ENCODE measurements around the gene REXO1.
"Not testable (repeated sequence)": the region's sequence is repeated elsewhere in the genome, so short reads cannot be mapped to it uniquely, and the experiment has no call there.

The REXO1 gene

GRCh38 chr19:1885398-1886119, 37.3 kb upstream of the REXO1 start, which contains the start of gene ABHD17A:
TSS of gene ABHD17A (minus strand) at chr19:1885496. CDS start at chr19:1881566, 3,930 bp downstream.
- ChIA-PET CTCF (interaction anchor here (1.2 kb wide), 1 partner anchor 21 kb away, joined by 4 read pairs; no protein-coding TSS in a partner anchor), POLR2A (interaction anchor here (0.6 to 2.7 kb wide), 7 partner anchors 10 to 26 kb away, joined by 3 to 22 read pairs (median 3); no protein-coding TSS in a partner anchor)
- Histone ChIP-seq H3K4me3 (ENCODE audit: low read depth, low read length) (peak within 1 kb of the TSS; percentile 65), H3K4me1 (ENCODE audit: control insufficient read depth, insufficient read depth, low read length) (peaks cover 17% of the 10 kb centered on the region), H3K36me3 (ENCODE audit: control insufficient read depth in 2 of 2, insufficient read depth in 1 of 2, low read length in 2 of 2) (peaks cover 0 to 11% of the 10 kb centered on the region in 2 experiments; a peak in 1 of 3 replicates), H3K27ac (ENCODE audit: extremely low read depth, low read depth, low read length) (peak within 1 kb of the TSS; percentile 78)
- not testable (repeated sequence) for H3K9me3 ChIP-seq (ENCODE audit: control insufficient read depth, insufficient read depth, low read depth, low read length)
- TF ChIP-seq ZEB2 (tag by site-specific recombination; IDR thresholded peaks at IDR 0.05) = 0 out of 2 replicates have a peak, but pooled peaks have one; percentile 16
- TF ChIP-seq ZNF398 (tag by site-specific recombination; IDR thresholded peaks at IDR 0.05) = peak; percentile 37; the same call in 1 of the 2 replicates
- 0 out of 2 replicates have a peak, but pooled peaks have one; percentile 2 for TF ChIP-seq EGR2 (tag by site-specific recombination; IDR thresholded peaks at IDR 0.05; ENCODE audit: low read depth)
- peak; percentile 71 for TF ChIP-seq ZNF629 (tag by site-specific recombination; IDR thresholded peaks at IDR 0.05)
- TF ChIP-seq KLF8 (tag by site-specific recombination; IDR thresholded peaks at IDR 0.05) = peak; percentile 30; the same call in 1 of the 2 replicates
- peak; percentile 62; the same call in 1 of the 2 replicates for TF ChIP-seq GLIS1 (tag by site-specific recombination; IDR thresholded peaks at IDR 0.05)
- peak; percentile 91 for TF ChIP-seq SP2 (tag by site-specific recombination; IDR thresholded peaks at IDR 0.05)
- TF ChIP-seq KLF9 (tag by site-specific recombination; IDR thresholded peaks at IDR 0.05; ENCODE audit: low read depth) = peak; percentile 86
- TF ChIP-seq, protein P1, sequence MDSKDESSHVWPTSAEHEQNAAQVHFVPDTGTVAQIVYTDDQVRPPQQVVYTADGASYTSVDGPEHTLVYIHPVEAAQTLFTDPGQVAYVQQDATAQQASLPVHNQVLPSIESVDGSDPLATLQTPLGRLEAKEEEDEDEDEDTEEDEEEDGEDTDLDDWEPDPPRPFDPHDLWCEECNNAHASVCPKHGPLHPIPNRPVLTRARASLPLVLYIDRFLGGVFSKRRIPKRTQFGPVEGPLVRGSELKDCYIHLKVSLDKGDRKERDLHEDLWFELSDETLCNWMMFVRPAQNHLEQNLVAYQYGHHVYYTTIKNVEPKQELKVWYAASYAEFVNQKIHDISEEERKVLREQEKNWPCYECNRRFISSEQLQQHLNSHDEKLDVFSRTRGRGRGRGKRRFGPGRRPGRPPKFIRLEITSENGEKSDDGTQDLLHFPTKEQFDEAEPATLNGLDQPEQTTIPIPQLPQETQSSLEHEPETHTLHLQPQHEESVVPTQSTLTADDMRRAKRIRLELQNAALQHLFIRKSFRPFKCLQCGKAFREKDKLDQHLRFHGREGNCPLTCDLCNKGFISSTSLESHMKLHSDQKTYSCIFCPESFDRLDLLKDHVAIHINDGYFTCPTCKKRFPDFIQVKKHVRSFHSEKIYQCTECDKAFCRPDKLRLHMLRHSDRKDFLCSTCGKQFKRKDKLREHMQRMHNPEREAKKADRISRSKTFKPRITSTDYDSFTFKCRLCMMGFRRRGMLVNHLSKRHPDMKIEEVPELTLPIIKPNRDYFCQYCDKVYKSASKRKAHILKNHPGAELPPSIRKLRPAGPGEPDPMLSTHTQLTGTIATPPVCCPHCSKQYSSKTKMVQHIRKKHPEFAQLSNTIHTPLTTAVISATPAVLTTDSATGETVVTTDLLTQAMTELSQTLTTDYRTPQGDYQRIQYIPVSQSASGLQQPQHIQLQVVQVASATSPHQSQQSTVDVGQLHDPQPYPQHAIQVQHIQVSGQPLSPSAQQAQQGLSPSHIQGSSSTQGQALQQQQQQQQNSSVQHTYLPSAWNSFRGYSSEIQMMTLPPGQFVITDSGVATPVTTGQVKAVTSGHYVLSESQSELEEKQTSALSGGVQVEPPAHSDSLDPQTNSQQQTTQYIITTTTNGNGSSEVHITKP (tag by site-specific recombination; IDR thresholded peaks at IDR 0.05) = peak; percentile 88
- peak; percentile 87 for TF ChIP-seq SP3 (tag by site-specific recombination; IDR thresholded peaks at IDR 0.05)
- TF ChIP-seq KLF1 (tag by site-specific recombination; IDR thresholded peaks at IDR 0.05) = peak; percentile 53; the same call in 1 of the 2 replicates
- TF ChIP-seq ZBTB26 (tag by site-specific recombination; optimal IDR thresholded peaks at IDR 0.05) = peak; percentile 52
- TF ChIP-seq ZBTB11 (tag by site-specific recombination; conservative IDR thresholded peaks at IDR 0.05; ENCODE audit: low read depth) = peak; percentile 88

Data from HEK293 (cell line).